IMR-90 (cell line): ENCODE results near the gene TREM2.

Experiments
- CHD1 ChIP-seq: IDR thresholded peaks from 2 replicates; pipeline ENCODE4 v1.6.1; 2012; ENCODE audit warnings: low read depth, low read length, improper control_type of control experiment
- CTCF ChIP-seq: conservative IDR thresholded peaks from 2 replicates; pipeline ENCODE4 v1.5.1; 2012; ENCODE audit warnings: mild to moderate bottlenecking, low read depth, low read length, improper control_type of control experiment
- MAFK ChIP-seq: IDR thresholded peaks from 2 replicates; pipeline ENCODE4 v1.6.1; 2012; ENCODE audit warnings: low read depth, low read length, improper control_type of control experiment
- MAZ ChIP-seq: IDR thresholded peaks from 2 replicates; pipeline ENCODE4 v1.6.1; 2012; ENCODE audit warnings: low read depth, mild to moderate bottlenecking, low read length, improper control_type of control experiment, moderate library complexity, borderline replicate concordance
- MXI1 ChIP-seq: IDR thresholded peaks from 2 replicates; pipeline ENCODE4 v1.6.1; 2012; ENCODE audit warnings: low read depth, mild to moderate bottlenecking, low read length, moderate library complexity, borderline replicate concordance
- POLR2A ChIP-seq: IDR thresholded peaks from 2 replicates; pipeline ENCODE4 v1.6.1; 2012; ENCODE audit warnings: mild to moderate bottlenecking, low read depth, low read length
- RAD21 ChIP-seq: IDR thresholded peaks from 2 replicates; pipeline ENCODE4 v1.6.1; 2012; ENCODE audit warnings: low read length, improper control_type of control experiment
- RCOR1 ChIP-seq: IDR thresholded peaks from 2 replicates; pipeline ENCODE4 v1.6.1; 2012; ENCODE audit warnings: mild to moderate bottlenecking, low read length, improper control_type of control experiment; ENCODE audit not compliant: insufficient replicate concordance
- USF2 ChIP-seq: fragments of 150-350 bp; IDR thresholded peaks from 2 replicates; pipeline ENCODE4 v1.6.1; 2017; ENCODE audit warnings: mild to moderate bottlenecking, antibody characterized with exemption, low read length, low read depth

GRCh38 chr6:41193884-41194283 lies 31.0 kb upstream of the TREM2 start:
- no peak for TF ChIP-seq CTCF
- no peak for TF ChIP-seq MAFK
- no peak for TF ChIP-seq CHD1
- TF ChIP-seq RCOR1 = no peak
- no peak for TF ChIP-seq MXI1
- TF ChIP-seq POLR2A = no peak
- TF ChIP-seq USF2 = no peak
- no peak for TF ChIP-seq MAZ
- TF ChIP-seq RAD21 = no peak
